GM12801 (cell line): ENCODE measurements around the gene TIAL1.

ENCODE experiments used
- CTCF ChIP-seq: IDR thresholded peaks from one replicate; pipeline ENCODE4 v1.5.1; 2011; ENCODE audit warnings: control low read depth; ENCODE audit not compliant: insufficient read length; ENCODE audit errors: extremely low read depth

The TIAL1 gene

GRCh38 chr10:119541459-119542356 is 55.1 kb downstream of the TIAL1 start:
- no peak for TF ChIP-seq CTCF

- TF ChIP-seq CTCF: no peak
Measured at GRCh38 chr10:119541046-119541445, 55.7 kb downstream of the TIAL1 start.

GRCh38 chr10:119540038-119540437 is 56.7 kb downstream of the TIAL1 start:
- TF ChIP-seq CTCF: no peak

GRCh38 chr10:119539359-119539825 is 57.4 kb downstream of the TIAL1 start:
- TF ChIP-seq CTCF: no peak

GRCh38 chr10:119538632-119539358 is 58.0 kb downstream of the TIAL1 start:
- TF ChIP-seq CTCF: no peak

- TF ChIP-seq CTCF: no peak
Measured at GRCh38 chr10:119537953-119538630, 58.7 kb downstream of the TIAL1 start.

GRCh38 chr10:119536508-119537025 is 60.2 kb downstream of the TIAL1 start:
- no peak for TF ChIP-seq CTCF
